Keratinocyte (primary cell): ENCODE data around the gene RAP1GAP. TPM values are rescaled to one million over a fixed set of nuclear protein-coding genes. Genes with fewer than 3 reads are reported as not detected.

Experiments
- DNase-seq: peaks from one replicate; pipeline ENCODE4 v3.0.0-alpha.2; 2011; ENCODE audit warnings: low read depth, missing footprints, low spot score
- FAIRE-seq: peaks from 2 replicates; lab custom pipeline; 2011; peaks lifted over from hg19 to GRCh38; lab: Jason Lieb, UNC
- H2AFZ ChIP-seq: 2 replicates; pipeline ENCODE4 v1.6.0; 2012; ENCODE audit warnings: low read length, control low read depth, inconsistent platforms; ENCODE audit not compliant: control insufficient read depth
- H3K27ac ChIP-seq: 2 replicates; pipeline ENCODE4 v1.5.1; 2011; ENCODE audit warnings: low read length; ENCODE audit not compliant: control insufficient read depth, insufficient read depth
- H3K27me3 ChIP-seq: 3 replicates; pipeline ENCODE4 v1.6.0; 2011; ENCODE audit warnings: low read length; ENCODE audit not compliant: control insufficient read depth, insufficient read depth; ENCODE audit errors: extremely low read depth
- H3K36me3 ChIP-seq, 2 experiments: 2 replicates in 1 of 2; 3 replicates in 1 of 2; pipeline ENCODE4 v1.5.1; 2011; ENCODE audit warnings: low read length in 2 of 2, mild to moderate bottlenecking in 1 of 2; ENCODE audit not compliant: control insufficient read depth in 2 of 2, insufficient read depth in 2 of 2; ENCODE audit errors: extremely low read depth in 1 of 2
- H3K4me1 ChIP-seq: 3 replicates; pipeline ENCODE4 v1.5.1; 2011; ENCODE audit warnings: low read length; ENCODE audit not compliant: control insufficient read depth, insufficient read depth; ENCODE audit errors: extremely low read depth
- H3K4me2 ChIP-seq: 3 replicates; pipeline ENCODE4 v1.6.0; 2011; ENCODE audit warnings: low read depth, low read length; ENCODE audit not compliant: control insufficient read depth, insufficient read depth; ENCODE audit errors: extremely low read depth
- H3K4me3 ChIP-seq, 3 experiments: fragments of 200-600 bp in 1 of 3; sonication (generic) in 1 of 3; 2 replicates in 2 of 3; 3 replicates in 1 of 3; pipeline ENCODE4 v1.5.1; 2011 to 2016; ENCODE audit warnings: low read length in 3 of 3, mild to moderate bottlenecking in 3 of 3, control low read depth in 2 of 3, inconsistent platforms in 1 of 3, low read depth in 1 of 3, mixed read lengths in 1 of 3, mixed run types in 1 of 3, moderate library complexity in 1 of 3; ENCODE audit not compliant: control insufficient read depth in 2 of 3, insufficient read depth in 2 of 3; ENCODE audit errors: extremely low read depth in 1 of 3
- H3K79me2 ChIP-seq: 2 replicates; pipeline ENCODE4 v1.6.0; 2012; ENCODE audit warnings: low read length; ENCODE audit not compliant: control insufficient read depth, insufficient read depth
- H3K9ac ChIP-seq: 3 replicates; pipeline ENCODE4 v1.6.0; 2011; ENCODE audit warnings: low read length; ENCODE audit not compliant: control insufficient read depth, insufficient read depth; ENCODE audit errors: extremely low read depth
- H3K9me1 ChIP-seq: 3 replicates; pipeline ENCODE4 v1.6.0; 2011; ENCODE audit warnings: low read length; ENCODE audit not compliant: control insufficient read depth, insufficient read depth; ENCODE audit errors: extremely low read depth
- H3K9me3 ChIP-seq: 2 replicates; pipeline ENCODE4 v1.5.1; 2012; ENCODE audit warnings: low read depth, low read length; ENCODE audit not compliant: control insufficient read depth
- H4K20me1 ChIP-seq: 3 replicates; pipeline ENCODE4 v1.6.0; 2011; ENCODE audit warnings: low read length; ENCODE audit not compliant: control insufficient read depth, insufficient read depth; ENCODE audit errors: extremely low read depth
- EZH2 ChIP-seq: IDR thresholded peaks from one replicate; pipeline ENCODE4 v1.6.1; 2012; ENCODE audit warnings: inconsistent platforms, mild to moderate bottlenecking, low read length, moderate library complexity
- dilution Hi-C: fragments of 300-500 bp; cut with MboI; formaldehyde crosslinking; loops from one replicate; pipeline ENCODE4 v1.7.0; 2020; ENCODE audit warnings: low sequenced_read_pairs; ENCODE audit not compliant: extremely low pct_ligation_motif_present
- polyA plus RNA-seq, 5 experiments: library from polyadenylated mRNA; depleted of rRNA in 3 of 5; stranded (reverse) in 3 of 5; stranded (forward) in 1 of 5; unstranded in 1 of 5; fragments of >200 nt; gene quantifications; 1 replicate in 1 of 5; 2 replicates in 3 of 5; 3 replicates in 1 of 5; pipeline versions ENCODE4 v1.2.1 to v1.2.3, GENCODE V29; 2011 to 2012; ENCODE audit warnings: missing spikeins in 2 of 5, low read depth in 1 of 5, low replicate concordance in 1 of 5
- TF ChIP-seq, protein P1 (sequence below), 3 experiments: IDR thresholded peaks in 1 of 3; conservative IDR thresholded peaks in 1 of 3; optimal IDR thresholded peaks in 1 of 3; 2 replicates in 2 of 3; 3 replicates in 1 of 3; pipeline versions ENCODE3 to v1.5.1; 2011; ENCODE audit warnings: low read length in 3 of 3, mild to moderate bottlenecking in 3 of 3, moderate library complexity in 2 of 3, control low read depth in 1 of 3, inconsistent platforms in 1 of 3; ENCODE audit not compliant: insufficient read depth in 2 of 3; ENCODE audit errors: extremely low read depth in 1 of 3

Gene RAP1GAP
- polyA plus RNA-seq, 1 donor (not counting 4 experiments of a cell fraction or from before 2014, with no cell fraction given): 1.1 TPM

DNA sequence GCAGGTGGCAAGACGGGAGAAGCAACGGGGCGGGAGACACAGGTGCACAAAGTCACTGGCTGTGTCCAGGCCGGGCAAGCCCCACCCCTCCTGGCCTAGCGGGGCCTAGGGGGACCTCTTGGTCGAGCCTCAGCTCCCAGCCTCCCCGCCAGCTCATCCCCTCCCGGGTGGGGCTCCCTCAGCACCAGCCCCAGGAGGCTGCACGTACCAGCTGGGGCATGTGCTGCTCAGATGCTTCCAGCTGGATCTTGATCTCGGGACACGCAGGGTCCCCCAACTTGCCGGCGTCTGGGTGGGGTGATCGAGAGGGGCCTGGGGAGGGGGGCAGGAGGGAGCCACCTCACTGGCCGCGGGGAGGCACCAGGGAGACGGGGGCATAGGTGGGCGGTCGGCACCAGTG is 71.4 kb downstream of the RAP1GAP start:
- no peak overlapping the region for H3K4me3 ChIP-seq
- H4K20me1 ChIP-seq: peaks cover 2% of the 10 kb centered on the region
- FAIRE-seq: no peak
- no peaks in the 10 kb centered on the region for H3K79me2 ChIP-seq
- peaks cover 3% of the 10 kb centered on the region for H3K27me3 ChIP-seq
- H3K4me1 ChIP-seq: no peaks in the 10 kb centered on the region
- no peaks in the 10 kb centered on the region for H3K9me1 ChIP-seq
- dilution Hi-C loops: no loop called here
- H3K9ac ChIP-seq: no peak overlapping the region
- H2AFZ ChIP-seq: no peak overlapping the region
- TF ChIP-seq EZH2: no peak
- TF ChIP-seq, protein P1, sequence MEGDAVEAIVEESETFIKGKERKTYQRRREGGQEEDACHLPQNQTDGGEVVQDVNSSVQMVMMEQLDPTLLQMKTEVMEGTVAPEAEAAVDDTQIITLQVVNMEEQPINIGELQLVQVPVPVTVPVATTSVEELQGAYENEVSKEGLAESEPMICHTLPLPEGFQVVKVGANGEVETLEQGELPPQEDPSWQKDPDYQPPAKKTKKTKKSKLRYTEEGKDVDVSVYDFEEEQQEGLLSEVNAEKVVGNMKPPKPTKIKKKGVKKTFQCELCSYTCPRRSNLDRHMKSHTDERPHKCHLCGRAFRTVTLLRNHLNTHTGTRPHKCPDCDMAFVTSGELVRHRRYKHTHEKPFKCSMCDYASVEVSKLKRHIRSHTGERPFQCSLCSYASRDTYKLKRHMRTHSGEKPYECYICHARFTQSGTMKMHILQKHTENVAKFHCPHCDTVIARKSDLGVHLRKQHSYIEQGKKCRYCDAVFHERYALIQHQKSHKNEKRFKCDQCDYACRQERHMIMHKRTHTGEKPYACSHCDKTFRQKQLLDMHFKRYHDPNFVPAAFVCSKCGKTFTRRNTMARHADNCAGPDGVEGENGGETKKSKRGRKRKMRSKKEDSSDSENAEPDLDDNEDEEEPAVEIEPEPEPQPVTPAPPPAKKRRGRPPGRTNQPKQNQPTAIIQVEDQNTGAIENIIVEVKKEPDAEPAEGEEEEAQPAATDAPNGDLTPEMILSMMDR (optimal IDR thresholded peaks at IDR 0.05 in 1 of 3, IDR thresholded peaks at IDR 0.05 in 1 of 3, conservative IDR thresholded peaks at IDR 0.05 in 1 of 3; ENCODE audit: extremely low read depth in 1 of 3, insufficient read depth in 2 of 3, low read length in 3 of 3): no peak
- H3K27ac ChIP-seq: no peak overlapping the region
- no peak for DNase-seq
- H3K4me2 ChIP-seq: no peak overlapping the region
- H3K9me3 ChIP-seq: no peaks in the 10 kb centered on the region
- no peaks in the 10 kb centered on the region for H3K36me3 ChIP-seq

DNA sequence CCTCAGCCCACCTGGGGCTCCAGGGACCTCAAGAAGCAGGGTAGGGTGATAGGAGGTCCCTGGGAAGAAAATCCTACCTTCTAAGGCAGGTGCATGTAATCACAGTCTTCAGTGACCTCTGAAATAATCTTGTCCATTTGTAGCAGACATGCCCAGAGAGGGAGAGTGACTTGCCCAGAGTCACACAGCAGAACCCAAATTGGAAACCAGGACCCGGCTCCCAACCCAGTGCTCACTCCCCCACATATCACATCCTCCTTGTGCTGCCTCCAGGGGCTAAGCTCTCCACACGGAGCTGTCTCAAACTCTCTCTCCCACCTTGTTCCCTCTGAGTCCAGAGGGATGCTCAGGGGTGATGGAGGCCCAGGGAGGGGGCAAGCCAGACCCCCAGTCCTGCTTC is 72.5 kb downstream of the RAP1GAP start:
- Histone ChIP-seq H3K27ac (no peak overlapping the region), H3K4me1 (no peaks in the 10 kb centered on the region), H3K27me3 (peaks cover 3% of the 10 kb centered on the region), H4K20me1 (peaks cover 2% of the 10 kb centered on the region), H3K9me1 (no peaks in the 10 kb centered on the region), H3K9me3 (no peaks in the 10 kb centered on the region), H3K4me3 (no peak overlapping the region), H3K79me2 (no peaks in the 10 kb centered on the region), H2AFZ (no peak overlapping the region), H3K4me2 (no peak overlapping the region), H3K36me3 (no peaks in the 10 kb centered on the region), H3K9ac (no peak overlapping the region)
- FAIRE-seq (no peak), DNase-seq (no peak)
- no peak for TF ChIP-seq EZH2
- TF ChIP-seq, protein P1 (optimal IDR thresholded peaks at IDR 0.05 in 1 of 3, IDR thresholded peaks at IDR 0.05 in 1 of 3, conservative IDR thresholded peaks at IDR 0.05 in 1 of 3; ENCODE audit: extremely low read depth in 1 of 3, insufficient read depth in 2 of 3, low read length in 3 of 3): no peak
- dilution Hi-C loops: no loop called here
